ENCODE measurements around the gene SEMA6D.

DNA sequence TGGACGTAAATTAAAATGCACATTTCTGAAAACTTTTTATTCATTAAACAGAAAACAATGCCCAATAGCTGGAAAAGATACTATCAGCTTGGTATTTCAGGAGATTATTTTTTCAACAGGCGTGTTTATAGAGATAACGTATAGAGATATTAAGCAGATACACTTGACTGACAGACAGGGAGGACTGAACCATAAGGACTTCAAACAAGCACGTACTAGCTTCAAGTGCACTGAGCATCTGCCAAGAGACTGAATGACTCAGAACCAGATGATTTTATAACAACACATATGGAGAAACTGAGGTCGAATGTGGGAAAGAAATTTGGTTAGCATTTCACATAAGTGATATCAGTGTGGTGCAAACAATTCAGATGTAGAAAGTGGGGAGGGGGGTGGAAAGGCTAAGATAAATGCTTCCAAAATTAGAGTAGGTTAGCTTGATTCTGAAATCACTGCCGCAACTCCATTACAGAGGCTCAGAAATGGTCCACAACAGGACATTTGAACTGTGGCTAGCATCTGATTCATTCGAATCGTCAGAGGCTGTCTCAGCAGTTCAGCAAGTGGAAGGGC lies 103.5 kb downstream of the SEMA6D start:
- TF ChIP-seq, protein P1, sequence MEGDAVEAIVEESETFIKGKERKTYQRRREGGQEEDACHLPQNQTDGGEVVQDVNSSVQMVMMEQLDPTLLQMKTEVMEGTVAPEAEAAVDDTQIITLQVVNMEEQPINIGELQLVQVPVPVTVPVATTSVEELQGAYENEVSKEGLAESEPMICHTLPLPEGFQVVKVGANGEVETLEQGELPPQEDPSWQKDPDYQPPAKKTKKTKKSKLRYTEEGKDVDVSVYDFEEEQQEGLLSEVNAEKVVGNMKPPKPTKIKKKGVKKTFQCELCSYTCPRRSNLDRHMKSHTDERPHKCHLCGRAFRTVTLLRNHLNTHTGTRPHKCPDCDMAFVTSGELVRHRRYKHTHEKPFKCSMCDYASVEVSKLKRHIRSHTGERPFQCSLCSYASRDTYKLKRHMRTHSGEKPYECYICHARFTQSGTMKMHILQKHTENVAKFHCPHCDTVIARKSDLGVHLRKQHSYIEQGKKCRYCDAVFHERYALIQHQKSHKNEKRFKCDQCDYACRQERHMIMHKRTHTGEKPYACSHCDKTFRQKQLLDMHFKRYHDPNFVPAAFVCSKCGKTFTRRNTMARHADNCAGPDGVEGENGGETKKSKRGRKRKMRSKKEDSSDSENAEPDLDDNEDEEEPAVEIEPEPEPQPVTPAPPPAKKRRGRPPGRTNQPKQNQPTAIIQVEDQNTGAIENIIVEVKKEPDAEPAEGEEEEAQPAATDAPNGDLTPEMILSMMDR (IDR thresholded peaks at IDR 0.05): no peak
- TF ChIP-seq POLR2A (IDR thresholded peaks at IDR 0.05): no peak
- TF ChIP-seq EP300 (IDR thresholded peaks at IDR 0.05): no peak

Measured in sigmoid colon (tissue), 4 donors.